Endodermal cell (in vitro differentiated cells): ENCODE measurements around the gene PLA2G4D. TPM values are rescaled to one million over a fixed set of nuclear protein-coding genes. Genes with fewer than 3 reads are reported as not detected.

Experiments
- DNase-seq: peaks from one replicate; pipeline ENCODE4 v3.0.0-alpha.2; 2017
- H3K27ac ChIP-seq: 2 replicates; pipeline ENCODE4 v1.5.1; 2013; ENCODE audit warnings: mild to moderate bottlenecking, low read depth, low read length, moderate library complexity
- H3K27me3 ChIP-seq: 2 replicates; pipeline ENCODE4 v1.6.1; 2013; ENCODE audit warnings: mild to moderate bottlenecking, low read length, moderate library complexity; ENCODE audit not compliant: insufficient read depth, control insufficient read depth, poor library complexity, severe bottlenecking
- H3K36me3 ChIP-seq: 2 replicates; pipeline ENCODE4 v1.7.0; 2013; ENCODE audit warnings: mild to moderate bottlenecking, low read length, moderate library complexity; ENCODE audit not compliant: control insufficient read depth, insufficient read depth
- H3K4me1 ChIP-seq: one replicate; pipeline ENCODE4 v1.7.0; 2013; ENCODE audit warnings: low read length; ENCODE audit not compliant: control insufficient read depth, insufficient read depth
- H3K4me3 ChIP-seq: 2 replicates; pipeline ENCODE4 v1.5.1; 2013; ENCODE audit warnings: mild to moderate bottlenecking, low read length, moderate library complexity
- H3K9ac ChIP-seq: 2 replicates; pipeline ENCODE4 v1.6.1; 2013; ENCODE audit warnings: mild to moderate bottlenecking, low read length, moderate library complexity; ENCODE audit not compliant: poor library complexity, severe bottlenecking; ENCODE audit errors: extremely low read depth
- H3K9me3 ChIP-seq: 2 replicates; pipeline ENCODE4 v1.6.1; 2013; ENCODE audit warnings: mild to moderate bottlenecking, low read length, moderate library complexity; ENCODE audit not compliant: control insufficient read depth
- H3K27ac Mint-ChIP-seq: 2 replicates; pipeline ENCODE4 v1.8.0; 2020; ENCODE audit warnings: mixed read lengths
- H3K27me3 Mint-ChIP-seq: 2 replicates; pipeline ENCODE4 v1.8.0; 2021; ENCODE audit warnings: mild to moderate bottlenecking, mixed read lengths; ENCODE audit not compliant: insufficient read depth
- H3K36me3 Mint-ChIP-seq: 2 replicates; pipeline ENCODE4 v1.8.0; 2020; ENCODE audit warnings: low read depth, mixed read lengths
- H3K4me1 Mint-ChIP-seq: 2 replicates; pipeline ENCODE4 v1.8.0; 2020; ENCODE audit warnings: mixed read lengths
- H3K4me3 Mint-ChIP-seq: 2 replicates; pipeline ENCODE4 v1.8.0; 2020; ENCODE audit warnings: mild to moderate bottlenecking, moderate library complexity, mixed read lengths
- H3K9me3 Mint-ChIP-seq: 2 replicates; pipeline ENCODE4 v1.8.0; 2020; ENCODE audit warnings: mild to moderate bottlenecking, mixed read lengths
- WGBS, 2 experiments: methylation state at CpG; one replicate each; pipeline versions ENCODE4 v1.1.5 to v1.1.7; 2013; ENCODE audit warnings: missing lambda C conversion rate in 2 of 2, mixed read lengths in 1 of 2; ENCODE audit not compliant: insufficient coverage in 1 of 2, insufficient read length in 1 of 2; 5-methylcytosine and 5-hydroxymethylcytosine counted together
- total RNA-seq, 2 donors: library from RNA; stranded (reverse); fragmentation: NEBNext Ultra II Directional in 1 of 2; extraction: Animal tissue kit (Norgen Biotek cat#: 25700) in 1 of 2; gene quantifications; 2 replicates in 1 of 2; 3 replicates in 1 of 2; pipeline ENCODE4 v1.2.1, GENCODE V29; 2021
- TF ChIP-seq, protein P1 (sequence below): fragments of 200-600 bp; sonication (generic); conservative IDR thresholded peaks from 2 replicates; pipeline ENCODE4 v1.5.0; 2021; ENCODE audit warnings: antibody characterized with exemption, mild to moderate bottlenecking

Gene PLA2G4D
- total RNA-seq, 2 donors from 2014 or later = not detected

DNA sequence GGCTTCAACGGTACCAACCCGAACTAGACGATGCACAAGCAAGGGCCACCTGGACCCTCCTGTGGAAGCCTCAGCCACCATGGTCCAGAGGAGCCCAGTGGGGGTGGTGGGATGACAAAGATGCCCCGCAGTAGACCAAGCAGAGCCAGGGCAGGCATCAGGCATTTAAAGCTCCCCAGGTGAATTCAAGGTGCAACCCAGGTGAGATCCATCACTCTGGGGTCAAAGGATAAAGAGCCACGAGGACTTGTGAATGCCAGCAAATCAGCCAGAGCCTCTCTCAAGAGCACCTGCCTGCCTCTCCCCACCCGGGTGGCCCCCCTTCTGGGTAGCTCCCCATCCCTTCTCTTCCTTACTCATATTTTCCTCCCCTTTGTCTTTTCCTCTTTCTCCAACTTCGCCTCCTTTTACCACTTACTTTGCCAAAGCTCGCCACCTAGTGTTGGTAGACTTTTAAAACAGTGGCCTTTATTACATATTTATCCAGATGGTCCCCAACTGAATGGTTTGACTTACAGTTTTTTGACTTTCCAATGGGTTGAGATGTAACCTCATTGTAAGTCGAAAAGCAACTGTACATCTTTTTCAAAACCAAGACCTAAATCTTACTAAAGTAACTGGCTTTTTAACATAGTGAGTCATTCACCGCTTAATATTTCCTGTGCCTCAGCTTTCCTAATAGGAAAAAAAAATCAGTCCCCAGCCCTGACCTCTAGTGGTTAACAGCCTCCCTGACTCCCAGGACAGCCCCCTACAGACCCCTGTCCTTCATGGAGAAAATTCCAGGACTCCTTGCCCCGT lies 43.3 kb upstream of the PLA2G4D start:
- Histone ChIP-seq H3K4me3 (no peak overlapping the region), H3K9ac (no peak overlapping the region), H3K27ac (no peak overlapping the region), H3K36me3 (no peaks in the 10 kb centered on the region), H3K27me3 (no peaks in the 10 kb centered on the region), H3K4me1 (peaks cover 5% of the 10 kb centered on the region), H3K9me3 (peaks cover 24% of the 10 kb centered on the region)
- H3K4me1 Mint-ChIP-seq = peaks cover 14% of the 10 kb centered on the region
- H3K9me3 Mint-ChIP-seq = peaks cover 23% of the 10 kb centered on the region
- 54 to 66% methylated on average over 8 to 11 of the region's 11 CpGs for WGBS, 2 experiments
- H3K4me3 Mint-ChIP-seq = no peak overlapping the region
- no peak overlapping the region for H3K27ac Mint-ChIP-seq
- peaks cover 13% of the 10 kb centered on the region for H3K27me3 Mint-ChIP-seq
- TF ChIP-seq, protein P1, sequence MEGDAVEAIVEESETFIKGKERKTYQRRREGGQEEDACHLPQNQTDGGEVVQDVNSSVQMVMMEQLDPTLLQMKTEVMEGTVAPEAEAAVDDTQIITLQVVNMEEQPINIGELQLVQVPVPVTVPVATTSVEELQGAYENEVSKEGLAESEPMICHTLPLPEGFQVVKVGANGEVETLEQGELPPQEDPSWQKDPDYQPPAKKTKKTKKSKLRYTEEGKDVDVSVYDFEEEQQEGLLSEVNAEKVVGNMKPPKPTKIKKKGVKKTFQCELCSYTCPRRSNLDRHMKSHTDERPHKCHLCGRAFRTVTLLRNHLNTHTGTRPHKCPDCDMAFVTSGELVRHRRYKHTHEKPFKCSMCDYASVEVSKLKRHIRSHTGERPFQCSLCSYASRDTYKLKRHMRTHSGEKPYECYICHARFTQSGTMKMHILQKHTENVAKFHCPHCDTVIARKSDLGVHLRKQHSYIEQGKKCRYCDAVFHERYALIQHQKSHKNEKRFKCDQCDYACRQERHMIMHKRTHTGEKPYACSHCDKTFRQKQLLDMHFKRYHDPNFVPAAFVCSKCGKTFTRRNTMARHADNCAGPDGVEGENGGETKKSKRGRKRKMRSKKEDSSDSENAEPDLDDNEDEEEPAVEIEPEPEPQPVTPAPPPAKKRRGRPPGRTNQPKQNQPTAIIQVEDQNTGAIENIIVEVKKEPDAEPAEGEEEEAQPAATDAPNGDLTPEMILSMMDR = peak; percentile 76
- peak; percentile 62 for DNase-seq
- H3K36me3 Mint-ChIP-seq = no peaks in the 10 kb centered on the region

DNA sequence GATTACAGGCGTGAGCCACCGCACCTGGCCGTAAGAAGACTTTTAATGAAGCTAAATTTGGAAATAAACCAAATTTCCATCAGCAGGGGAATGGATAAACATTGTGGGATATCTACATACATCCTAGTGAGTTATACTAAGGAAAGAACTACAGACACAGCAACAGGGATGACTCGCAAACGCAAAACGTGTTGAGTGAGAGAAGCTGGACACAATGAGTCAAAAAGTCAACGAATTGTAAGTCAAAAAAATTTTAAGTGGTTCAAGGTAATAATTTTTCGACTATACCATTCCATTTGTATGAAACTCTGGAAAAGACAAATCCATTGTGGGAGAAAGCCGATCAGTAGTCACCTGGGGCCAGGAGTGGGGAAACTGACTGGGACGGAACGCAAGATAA lies 42.2 kb upstream of the PLA2G4D start:
- no peak overlapping the region for H3K9ac ChIP-seq
- TF ChIP-seq, protein P1 = no peak
- peaks cover 23% of the 10 kb centered on the region for H3K9me3 Mint-ChIP-seq
- peaks cover 14% of the 10 kb centered on the region for H3K4me1 Mint-ChIP-seq
- no peak overlapping the region for H3K4me3 ChIP-seq
- H3K4me1 ChIP-seq = peaks cover 5% of the 10 kb centered on the region
- WGBS, 2 experiments = 89 to 92% methylated on average over 8 to 11 of the region's 11 CpGs
- H3K27me3 Mint-ChIP-seq = peaks cover 8% of the 10 kb centered on the region
- no peak overlapping the region for H3K27ac Mint-ChIP-seq
- H3K27me3 ChIP-seq = no peaks in the 10 kb centered on the region
- H3K9me3 ChIP-seq = peaks cover 24% of the 10 kb centered on the region
- DNase-seq = no peak
- no peaks in the 10 kb centered on the region for H3K36me3 Mint-ChIP-seq
- H3K27ac ChIP-seq = no peak overlapping the region
- no peaks in the 10 kb centered on the region for H3K36me3 ChIP-seq
- no peak overlapping the region for H3K4me3 Mint-ChIP-seq

DNA sequence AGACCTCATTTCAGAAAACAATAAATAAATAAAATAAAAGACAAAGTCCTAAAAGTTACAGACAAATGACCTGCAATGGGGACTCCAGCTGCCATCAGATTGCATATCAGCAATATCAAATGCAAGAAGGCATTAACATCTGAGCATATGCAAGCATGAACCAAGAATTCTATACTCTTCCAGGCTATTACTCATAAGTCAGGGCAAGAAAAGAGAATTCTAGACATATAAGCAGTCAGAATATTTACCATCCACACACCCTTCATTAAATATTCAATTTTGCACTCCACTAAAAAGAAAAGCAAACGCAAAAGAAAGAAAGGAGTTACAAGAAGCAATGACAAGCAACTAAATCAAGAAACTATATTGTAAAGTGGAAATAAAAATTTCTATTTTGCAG lies 41.0 kb upstream of the PLA2G4D start:
- H3K27ac Mint-ChIP-seq = no peak overlapping the region
- WGBS, 2 experiments = 86% methylated on average over 1 of the region's 1 CpG; no CpG with 5 or more reads in 1 of the 2 experiments
- no peaks in the 10 kb centered on the region for H3K36me3 Mint-ChIP-seq
- TF ChIP-seq, protein P1 = no peak
- Histone ChIP-seq H3K36me3 (no peaks in the 10 kb centered on the region), H3K27ac (no peak overlapping the region), H3K4me1 (peaks cover under 1% of the 10 kb centered on the region), H3K9ac (no peak overlapping the region), H3K4me3 (no peak overlapping the region), H3K9me3 (peaks cover 24% of the 10 kb centered on the region), H3K27me3 (no peaks in the 10 kb centered on the region)
- H3K4me1 Mint-ChIP-seq = peaks cover 9% of the 10 kb centered on the region
- DNase-seq = no peak
- H3K27me3 Mint-ChIP-seq = no peaks in the 10 kb centered on the region
- peaks cover 23% of the 10 kb centered on the region for H3K9me3 Mint-ChIP-seq
- H3K4me3 Mint-ChIP-seq = no peak overlapping the region
